HepG2 (cell line): ENCODE results near the gene PIK3R3. TPM values are rescaled to one million over a fixed set of nuclear protein-coding genes. Genes with fewer than 3 reads are reported as not detected.

Experiments used
- ARNT ChIP-seq: fragments of 450-650 bp; IDR thresholded peaks from 2 replicates; pipeline ENCODE4 v1.6.1; 2017
- FOXK1 ChIP-seq: sonication (generic); formaldehyde crosslinking; IDR thresholded peaks from 2 replicates; pipeline ENCODE4 v1.4.0; 2020; ENCODE audit warnings: low read depth, missing genetic modification reagents, borderline replicate concordance
- GMEB1 ChIP-seq: sonication (generic); formaldehyde crosslinking; IDR thresholded peaks from 2 replicates; pipeline ENCODE4 v1.5.1; 2020; ENCODE audit warnings: missing genetic modification reagents, mild to moderate bottlenecking, borderline replicate concordance
- HNF1B ChIP-seq: sonication (generic); formaldehyde crosslinking; IDR thresholded peaks from 2 replicates; pipeline ENCODE4 v1.5.1; 2020; ENCODE audit warnings: mild to moderate bottlenecking, moderate library complexity, missing genetic modification reagents
- HNRNPL ChIP-seq: fragments of 200-400 bp; formaldehyde crosslinking; IDR thresholded peaks from 2 replicates; pipeline ENCODE4 v1.6.1; 2017; ENCODE audit warnings: mild to moderate bottlenecking, low read depth, low read length
- HOXA7 ChIP-seq: sonication (generic); formaldehyde crosslinking; IDR thresholded peaks from 2 replicates; pipeline ENCODE4 v1.8.1; 2022; ENCODE audit warnings: mild to moderate bottlenecking, missing genetic modification reagents, moderate library complexity
- JARID2 ChIP-seq: sonication (generic); formaldehyde crosslinking; IDR thresholded peaks from 2 replicates; pipeline ENCODE4 v1.8.1; 2023; ENCODE audit warnings: missing genetic modification reagents, inconsistent platforms; ENCODE audit not compliant: insufficient replicate concordance
- KMT2B ChIP-seq: IDR thresholded peaks from 2 replicates; pipeline ENCODE4 v1.6.1; 2016; ENCODE audit warnings: missing genetic modification reagents, missing compliant biosample characterization
- MAFK ChIP-seq, 2 experiments: IDR thresholded peaks in 1 of 2; conservative IDR thresholded peaks in 1 of 2; 2 replicates each; pipeline ENCODE4 v1.6.1; 2011; ENCODE audit warnings: improper control_type of control experiment in 2 of 2, low read length in 2 of 2
- MAX ChIP-seq: IDR thresholded peaks from 2 replicates; pipeline ENCODE4 v1.6.1; 2012; ENCODE audit warnings: inconsistent platforms
- MYPOP ChIP-seq: sonication (generic); formaldehyde crosslinking; IDR thresholded peaks from 2 replicates; pipeline ENCODE4 v1.8.1; 2023; ENCODE audit warnings: mild to moderate bottlenecking, moderate library complexity, missing genetic modification reagents
- RXRA ChIP-seq: sonication (generic); formaldehyde crosslinking; IDR thresholded peaks from 2 replicates; pipeline ENCODE4 v1.5.1; 2020; ENCODE audit warnings: missing genetic modification reagents
- WIZ ChIP-seq: sonication (generic); formaldehyde crosslinking; IDR thresholded peaks from 2 replicates; pipeline ENCODE4 v1.5.1; 2020; ENCODE audit warnings: mild to moderate bottlenecking, missing genetic modification reagents
- ZC3H4 ChIP-seq: sonication (generic); formaldehyde crosslinking; IDR thresholded peaks from 2 replicates; pipeline ENCODE4 v1.4.0; 2020; ENCODE audit warnings: missing genetic modification reagents, borderline replicate concordance
- ZEB1 ChIP-seq: IDR thresholded peaks from 2 replicates; pipeline ENCODE4 v1.6.1; 2012; ENCODE audit warnings: mild to moderate bottlenecking, low read depth, inconsistent platforms; ENCODE audit not compliant: insufficient replicate concordance
- ZFY ChIP-seq: sonication (generic); formaldehyde crosslinking; IDR thresholded peaks from 2 replicates; pipeline ENCODE4 v1.4.0; 2020; ENCODE audit warnings: missing genetic modification reagents
- ZNF160 ChIP-seq: sonication (generic); formaldehyde crosslinking; IDR thresholded peaks from 2 replicates; pipeline ENCODE4 v1.8.0; 2022; ENCODE audit warnings: mild to moderate bottlenecking, inconsistent platforms, missing genetic modification reagents
- ZNF280D ChIP-seq: sonication (generic); formaldehyde crosslinking; IDR thresholded peaks from 2 replicates; pipeline ENCODE4 v1.5.1; 2020; ENCODE audit warnings: mild to moderate bottlenecking, missing genetic modification reagents
- ZNF296 ChIP-seq: sonication (generic); formaldehyde crosslinking; conservative IDR thresholded peaks from 2 replicates; pipeline ENCODE4 v1.5.0; 2020; ENCODE audit warnings: mild to moderate bottlenecking, missing genetic modification reagents
- ZNF431 ChIP-seq: sonication (generic); formaldehyde crosslinking; IDR thresholded peaks from 2 replicates; pipeline ENCODE4 v1.9.0; 2022; ENCODE audit warnings: missing genetic modification reagents, low read depth, mild to moderate bottlenecking, borderline replicate concordance
- ZNF7 ChIP-seq: IDR thresholded peaks from 2 replicates; pipeline ENCODE4 v1.6.1; 2016; ENCODE audit warnings: missing biosample characterization, missing genetic modification reagents
- ZNF816 ChIP-seq: sonication (generic); formaldehyde crosslinking; IDR thresholded peaks from 2 replicates; pipeline ENCODE4 v1.8.0; 2022; ENCODE audit warnings: missing genetic modification reagents, mild to moderate bottlenecking, borderline replicate concordance
- polyA plus RNA-seq, 8 experiments: library from polyadenylated mRNA; depleted of rRNA in 3 of 8; stranded (reverse) in 7 of 8; unstranded in 1 of 8; fragments of >200 nt; fragmentation: Illumina TruSeq in 4 of 8; extraction: Trizol in 4 of 8; gene quantifications; 2 replicates each; pipeline versions ENCODE4 v1.2.1 to v1.2.3, GENCODE V29; 2011 to 2016; ENCODE audit warnings: low read depth in 4 of 8, missing spikeins in 1 of 8, mixed read lengths in 1 of 8; ENCODE audit not compliant: insufficient read depth in 1 of 8
- total RNA-seq, 5 experiments: library from RNA; depleted of rRNA; stranded (reverse); fragments of >200 nt; fragmentation: Illumina TruSeq; extraction: Trizol; gene quantifications; 2 replicates each; pipeline ENCODE4 v1.2.3, GENCODE V29; 2016; ENCODE audit warnings: low read depth in 1 of 5

PIK3R3 gene
- total and polyA plus RNA-seq, 2 of the 13 experiments (the other 11 are each of a cell fraction or from before 2014, with no cell fraction given), result 0.37 to 6.9 TPM

- TF ChIP-seq ZNF160 (CRISPR knock-in tag) (peak; percentile 78), MAX (peak; percentile 100), ZFY (peak; percentile 45), MAFK (conservative IDR thresholded peaks at IDR 0.05 in 1 of 2, IDR thresholded peaks at IDR 0.05 in 1 of 2; ENCODE audit: low read length in 2 of 2) (no peak), ZNF7 (CRISPR knock-in tag) (0 out of 2 replicates have a peak, but pooled peaks have one; percentile 21), ZC3H4 (CRISPR knock-in tag) (no peak), RXRA (CRISPR knock-in tag) (peak; percentile 82), ZNF816 (CRISPR knock-in tag) (peak; percentile 95), MYPOP (CRISPR knock-in tag) (peak; percentile 75; the same call in 1 of the 2 replicates), ZNF431 (peak; percentile 96; the same call in 1 of the 2 replicates), HNF1B (peak; percentile 94), GMEB1 (peak; percentile 69), FOXK1 (CRISPR knock-in tag) (peak; percentile 80), ZNF280D (CRISPR knock-in tag) (peak; percentile 92), ZNF296 (CRISPR knock-in tag) (peak; percentile 88; the same call in 1 of the 2 replicates), HNRNPL (0 out of 2 replicates have a peak, but pooled peaks have one; percentile 67), HOXA7 (CRISPR knock-in tag) (peak; percentile 86; the same call in 1 of the 2 replicates), WIZ (CRISPR knock-in tag) (no peak; the same call in 1 of the 2 replicates), ZEB1 (no peak), KMT2B (CRISPR knock-in tag) (peak; percentile 96), ARNT (no peak), JARID2 (CRISPR knock-in tag) (peak; percentile 77)
Observed at GRCh38 chr1:46132529-46133180, at the start of gene PIK3R3 (continued).
